IMR-90 (cell line): ENCODE data around the gene GPER1. TPM values are rescaled to one million over a fixed set of nuclear protein-coding genes. Genes with fewer than 3 reads are reported as not detected.

Experiments used
- ATAC-seq: fragments of 200-7000 bp; cut with Tn5 transposase; 2 replicates; pipeline ENCODE4 v1.9.1; 2020; ENCODE audit warnings: low read depth, mild to moderate bottlenecking, moderate library complexity
- BruUV-seq: library from RNA; stranded (reverse); fragments of 400-500 nt; replicated peaks from 2 replicates; lab custom pipeline; 2021; lab: Mats Ljungman, UMichigan
- CTCF ChIA-PET: fragments of 300-600 bp; formaldehyde crosslinking; extraction: SDS; loops from one replicate; lab custom pipeline; 2021; ENCODE audit warnings: antibody characterized with exemption; lab: Yijun Ruan, JAX
- POLR2A ChIA-PET: fragments of 300-600 bp; sonication (Branson Sonifier 250); formaldehyde crosslinking; loops from one replicate; lab custom pipeline; 2022; ENCODE audit warnings: antibody characterized with exemption; ENCODE audit not compliant: unreplicated experiment; lab: Charles Lee
- DNase-seq: peaks from one replicate; pipeline ENCODE4 v3.0.0; 2013
- H2AFZ ChIP-seq: replicated peaks from 2 replicates; pipeline ENCODE3; 2013; ENCODE audit warnings: low read length, mild to moderate bottlenecking; ENCODE audit not compliant: poor library complexity
- H2AK5ac ChIP-seq: 2 replicates; pipeline ENCODE4 v1.6.1; 2013; ENCODE audit warnings: low read depth, low read length, inconsistent platforms
- H2AK9ac ChIP-seq: replicated peaks from 2 replicates; pipeline ENCODE3; 2013; ENCODE audit warnings: mild to moderate bottlenecking, low read depth, low read length, moderate library complexity; ENCODE audit not compliant: poor library complexity
- H2BK120ac ChIP-seq: 2 replicates; pipeline ENCODE4 v1.6.1; 2013; ENCODE audit warnings: low read depth, low read length, inconsistent platforms
- H2BK15ac ChIP-seq: 3 replicates; pipeline ENCODE4 v1.6.1; 2013; ENCODE audit warnings: low read depth, low read length, inconsistent platforms
- H2BK20ac ChIP-seq: 2 replicates; pipeline ENCODE4 v1.6.1; 2013; ENCODE audit warnings: low read depth, mild to moderate bottlenecking, inconsistent platforms, low read length, moderate library complexity
- H2BK5ac ChIP-seq: 2 replicates; pipeline ENCODE4 v1.6.1; 2013; ENCODE audit warnings: mild to moderate bottlenecking, low read depth, low read length, inconsistent platforms; ENCODE audit not compliant: poor library complexity, severe bottlenecking
- H3K14ac ChIP-seq: replicated peaks from 2 replicates; pipeline ENCODE4 v1.6.1; 2013; ENCODE audit warnings: low read depth, low read length, inconsistent platforms
- H3K18ac ChIP-seq: 2 replicates; pipeline ENCODE4 v1.6.1; 2013; ENCODE audit warnings: low read depth, low read length, control low read depth
- H3K23ac ChIP-seq: 2 replicates; pipeline ENCODE4 v1.6.1; 2013; ENCODE audit warnings: low read depth, low read length, inconsistent platforms
- H3K27ac ChIP-seq: 2 replicates; pipeline ENCODE4 v1.5.1; 2013; ENCODE audit warnings: mild to moderate bottlenecking, control low read depth, low read length; ENCODE audit not compliant: insufficient read depth
- H3K27me3 ChIP-seq: 2 replicates; pipeline ENCODE4 v1.6.1; 2013; ENCODE audit warnings: low read length; ENCODE audit not compliant: control insufficient read depth, insufficient read depth
- H3K36me3 ChIP-seq: 2 replicates; pipeline ENCODE4 v1.6.1; 2013; ENCODE audit warnings: low read length, mixed read lengths; ENCODE audit not compliant: control insufficient read depth, insufficient read depth
- H3K4ac ChIP-seq: 2 replicates; pipeline ENCODE4 v1.6.1; 2013; ENCODE audit warnings: low read depth, low read length, inconsistent platforms
- H3K4me1 ChIP-seq: 2 replicates; pipeline ENCODE4 v1.6.1; 2013; ENCODE audit warnings: low read length, mixed read lengths; ENCODE audit not compliant: control insufficient read depth, insufficient read depth
- H3K4me2 ChIP-seq: 2 replicates; pipeline ENCODE4 v1.6.1; 2013; ENCODE audit warnings: low read depth, mild to moderate bottlenecking, control low read depth, low read length, moderate library complexity
- H3K4me3 ChIP-seq: 2 replicates; pipeline ENCODE4 v1.5.1; 2013; ENCODE audit warnings: low read depth, mild to moderate bottlenecking, control low read depth, low read length, moderate library complexity; ENCODE audit not compliant: insufficient read depth
- H3K56ac ChIP-seq: 2 replicates; pipeline ENCODE4 v1.6.1; 2013; ENCODE audit warnings: low read length, inconsistent platforms; ENCODE audit not compliant: insufficient read depth; ENCODE audit errors: extremely low read depth
- H3K79me1 ChIP-seq, 2 experiments: 2 replicates each; pipeline ENCODE4 v1.6.1; 2013; ENCODE audit warnings: low read length in 2 of 2, inconsistent platforms in 1 of 2, low read depth in 1 of 2
- H3K9ac ChIP-seq: 2 replicates; pipeline ENCODE4 v1.6.1; 2013; ENCODE audit warnings: low read depth, low read length, control low read depth
- H3K9me1 ChIP-seq: 2 replicates; pipeline ENCODE4 v1.6.1; 2013; ENCODE audit warnings: low read length, inconsistent platforms; ENCODE audit not compliant: insufficient read depth
- H3K9me3 ChIP-seq: 2 replicates; pipeline ENCODE4 v1.6.1; 2013; ENCODE audit warnings: low read length; ENCODE audit not compliant: control insufficient read depth, insufficient read depth
- H4K20me1 ChIP-seq: 2 replicates; pipeline ENCODE4 v1.6.1; 2013; ENCODE audit warnings: low read length, inconsistent platforms; ENCODE audit not compliant: insufficient read depth
- H4K5ac ChIP-seq: 2 replicates; pipeline ENCODE4 v1.6.1; 2013; ENCODE audit warnings: mild to moderate bottlenecking, low read depth, low read length, control low read depth
- H4K8ac ChIP-seq, 2 experiments: 2 replicates each; pipeline ENCODE4 v1.6.1; 2013; ENCODE audit warnings: low read depth in 2 of 2, low read length in 2 of 2, control low read depth in 1 of 2, inconsistent platforms in 1 of 2
- H4K91ac ChIP-seq: 2 replicates; pipeline ENCODE4 v1.6.1; 2013; ENCODE audit warnings: low read depth, low read length, inconsistent platforms; ENCODE audit not compliant: insufficient read depth
- BHLHE40 ChIP-seq: fragments of 150-350 bp; IDR thresholded peaks from 2 replicates; pipeline ENCODE4 v1.6.1; 2016; ENCODE audit warnings: mild to moderate bottlenecking, low read depth, low read length
- CHD1 ChIP-seq: IDR thresholded peaks from 2 replicates; pipeline ENCODE4 v1.6.1; 2012; ENCODE audit warnings: low read depth, low read length, improper control_type of control experiment
- MAFK ChIP-seq: IDR thresholded peaks from 2 replicates; pipeline ENCODE4 v1.6.1; 2012; ENCODE audit warnings: low read depth, low read length, improper control_type of control experiment
- MAZ ChIP-seq: IDR thresholded peaks from 2 replicates; pipeline ENCODE4 v1.6.1; 2012; ENCODE audit warnings: low read depth, mild to moderate bottlenecking, low read length, improper control_type of control experiment, moderate library complexity, borderline replicate concordance
- MXI1 ChIP-seq: IDR thresholded peaks from 2 replicates; pipeline ENCODE4 v1.6.1; 2012; ENCODE audit warnings: low read depth, mild to moderate bottlenecking, low read length, moderate library complexity, borderline replicate concordance
- RAD21 ChIP-seq: IDR thresholded peaks from 2 replicates; pipeline ENCODE4 v1.6.1; 2012; ENCODE audit warnings: low read length, improper control_type of control experiment
- RCOR1 ChIP-seq: IDR thresholded peaks from 2 replicates; pipeline ENCODE4 v1.6.1; 2012; ENCODE audit warnings: mild to moderate bottlenecking, low read length, improper control_type of control experiment; ENCODE audit not compliant: insufficient replicate concordance
- USF2 ChIP-seq: fragments of 150-350 bp; IDR thresholded peaks from 2 replicates; pipeline ENCODE4 v1.6.1; 2017; ENCODE audit warnings: mild to moderate bottlenecking, antibody characterized with exemption, low read length, low read depth
- WGBS, 2 experiments: methylation state at CpG; one replicate each; pipeline versions ENCODE4 v1.1.5 to v1.1.7; 2013; ENCODE audit warnings: missing lambda C conversion rate in 2 of 2; ENCODE audit not compliant: insufficient read length in 1 of 2; ENCODE audit errors: extremely low coverage in 2 of 2; 5-methylcytosine and 5-hydroxymethylcytosine counted together
- dilution Hi-C: fragments of 300-500 bp; cut with HindIII; formaldehyde crosslinking; loops from one replicate; pipeline ENCODE4 v1.14.3; 2018; ENCODE audit warnings: low sequenced_read_pairs; ENCODE audit not compliant: unreplicated experiment
- in situ Hi-C: fragments of 300-500 bp; cut with MboI; formaldehyde crosslinking; loops from 3 replicates; pipeline ENCODE4 v1.14.3; 2019; ENCODE audit warnings: low sequenced_read_pairs, inconsistent platforms, mixed read lengths
- intact Hi-C: fragments of 100-400 bp; cut with micrococcal nuclease; formaldehyde crosslinking; loops from 2 replicates; pipeline ENCODE4 v1.10.0; 2022
- polyA plus RNA-seq, 3 experiments: library from polyadenylated mRNA; depleted of rRNA; stranded (reverse); fragments of >200 nt; gene quantifications; 2 replicates each; pipeline ENCODE4 v1.2.3, GENCODE V29; 2012; ENCODE audit warnings: low replicate concordance in 1 of 3
- total RNA-seq: library from RNA; depleted of rRNA; stranded (reverse); fragments of >200 nt; gene quantifications from 2 replicates; pipeline ENCODE4 v1.2.3, GENCODE V29; 2012

GPER1 gene
- total and polyA plus RNA-seq, 2 of the 4 experiments (the other 2 are of a cell fraction), result 2.0 to 5.8 TPM

GRCh38 chr7:1120791-1121190, 32.9 kb downstream of the GPER1 start:
- dilution Hi-C loops (no loop called here), in situ Hi-C loops (no loop called here), intact Hi-C loops (no loop called here)
- POLR2A ChIA-PET, result no interaction called here
- Histone ChIP-seq H3K18ac (no peak overlapping the region), H3K9ac (no peak overlapping the region), H2BK15ac (no peak overlapping the region), H3K27me3 (no peaks in the 10 kb centered on the region), H3K9me1 (no peaks in the 10 kb centered on the region), H3K23ac (no peak overlapping the region), H3K79me1 (peaks cover 0 to 47% of the 10 kb centered on the region in 2 experiments), H2AK5ac (no peak overlapping the region), H4K20me1 (no peaks in the 10 kb centered on the region), H3K14ac (no peak overlapping the region), H4K5ac (no peak overlapping the region), H2BK120ac (no peak overlapping the region), H3K4ac (no peak overlapping the region), H2AK9ac (no peak overlapping the region), H3K4me3 (no peak overlapping the region), H4K8ac (no peak overlapping the region), H2BK5ac (no peak overlapping the region), H3K4me2 (no peak overlapping the region), H3K9me3 (no peaks in the 10 kb centered on the region), H3K56ac (no peak overlapping the region), H2BK20ac (no peak overlapping the region), H3K4me1 (peaks cover 3% of the 10 kb centered on the region), H3K27ac (no peak overlapping the region), H4K91ac (no peak overlapping the region), H3K36me3 (0 out of 2 replicates have a peak, but pooled peaks cover 2% of the 10 kb centered on the region), H2AFZ (no peak overlapping the region)
- TF ChIP-seq BHLHE40 (no peak), RCOR1 (no peak), USF2 (no peak), MAZ (no peak), MXI1 (no peak), RAD21 (no peak), CHD1 (no peak), MAFK (no peak)
- ATAC-seq (no peak), DNase-seq (no peak)
- BruUV-seq, result no TSS peak
- CTCF ChIA-PET, result no interaction called here
- 89% methylated on average over 9 of the region's 22 CpGs; no CpG with 5 or more reads in 1 of the 2 experiments for WGBS, 2 experiments
